Retinal pigment epithelial cell (primary cell): ENCODE measurements around the gene PLA2G4A.

Experiments used
- DNase-seq: peaks from one replicate; pipeline ENCODE4 v3.0.0-alpha.2; 2010; ENCODE audit warnings: low read depth
- H3K4me3 ChIP-seq: 2 replicates; pipeline ENCODE4 v1.5.1; 2011; ENCODE audit warnings: mild to moderate bottlenecking, low read length, control low read depth, moderate library complexity
- CTCF ChIP-seq: conservative IDR thresholded peaks from 2 replicates; pipeline ENCODE4 v1.5.1; 2011; ENCODE audit warnings: low read depth, low read length, control low read depth, inconsistent platforms

The PLA2G4A gene

GRCh38 chr1:186842547-186842946 lies 13.8 kb downstream of the PLA2G4A start:
- TF ChIP-seq CTCF: no peak
- H3K4me3 ChIP-seq: no peak overlapping the region
- no peak for DNase-seq

GRCh38 chr1:186843226-186843625 lies 14.5 kb downstream of the PLA2G4A start:
- TF ChIP-seq CTCF: no peak
- DNase-seq: no peak
- H3K4me3 ChIP-seq: no peak overlapping the region

GRCh38 chr1:186843931-186844330 lies 15.2 kb downstream of the PLA2G4A start:
- H3K4me3 ChIP-seq: no peak overlapping the region
- no peak for DNase-seq
- no peak for TF ChIP-seq CTCF

- no peak overlapping the region for H3K4me3 ChIP-seq
- TF ChIP-seq CTCF: no peak
- no peak for DNase-seq
These were observed 16.9 kb downstream of the PLA2G4A start for GRCh38 chr1:186845576-186846210.

- no peak overlapping the region for H3K4me3 ChIP-seq
- no peak for TF ChIP-seq CTCF
- DNase-seq: no peak
These were observed 19.9 kb downstream of the PLA2G4A start for GRCh38 chr1:186848509-186849130.

- no peak for DNase-seq
- H3K4me3 ChIP-seq: no peak overlapping the region
- TF ChIP-seq CTCF: no peak
These were observed 20.5 kb downstream of the PLA2G4A start for GRCh38 chr1:186849271-186849671.

GRCh38 chr1:186849826-186850225 lies 21.1 kb downstream of the PLA2G4A start:
- H3K4me3 ChIP-seq: no peak overlapping the region
- no peak for TF ChIP-seq CTCF
- no peak for DNase-seq
